ENCODE data around the gene MPC2. TPM values are rescaled to one million over a fixed set of nuclear protein-coding genes. Genes with fewer than 3 reads are reported as not detected.

MPC2 gene
- total RNA-seq, 6 donors from 2014 or later: 11.5 to 55.6 (median 26.7) TPM

DNA sequence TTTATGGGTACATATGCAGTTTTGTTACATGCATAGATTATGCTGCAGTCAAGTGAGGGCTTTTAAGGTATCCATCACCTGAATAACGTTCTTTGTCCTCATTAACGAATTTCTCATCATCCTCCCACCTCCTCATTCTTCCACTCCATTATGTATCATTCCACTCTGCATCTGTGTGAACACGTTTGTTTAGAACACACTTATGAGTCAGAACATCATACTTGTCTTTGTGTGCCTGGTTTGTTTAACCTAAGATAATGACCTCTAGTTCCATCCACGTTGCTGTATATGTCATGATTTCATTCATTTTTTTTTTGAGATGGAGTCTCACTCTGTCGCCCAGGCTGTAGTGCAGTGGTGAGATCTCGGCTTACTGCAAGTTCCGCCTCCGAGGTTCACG is 6.7 kb upstream of the MPC2 start:
- Histone ChIP-seq H3K9me3 (no peaks in the 10 kb centered on the region), H3K36me3 (no peaks in the 10 kb centered on the region), H3K4me3 (no peak overlapping the region), H3K4me1 (peaks cover 0 to 13% (median 4%) of the 10 kb centered on the region in 4 donors), H3K27me3 (no peaks in the 10 kb centered on the region), H3K27ac (no peak overlapping the region)
- TF ChIP-seq POLR2AphosphoS5 (IDR thresholded peaks at IDR 0.05): no peak
- no peak for TF ChIP-seq POLR2A (IDR thresholded peaks at IDR 0.05)
- ATAC-seq (ENCODE audit: low FRiP score in 2 of 2) (no peak), DNase-seq (no peak)
- WGBS, 2 donors: 92 to 96% methylated on average over 9 of the region's 9 CpGs

DNA sequence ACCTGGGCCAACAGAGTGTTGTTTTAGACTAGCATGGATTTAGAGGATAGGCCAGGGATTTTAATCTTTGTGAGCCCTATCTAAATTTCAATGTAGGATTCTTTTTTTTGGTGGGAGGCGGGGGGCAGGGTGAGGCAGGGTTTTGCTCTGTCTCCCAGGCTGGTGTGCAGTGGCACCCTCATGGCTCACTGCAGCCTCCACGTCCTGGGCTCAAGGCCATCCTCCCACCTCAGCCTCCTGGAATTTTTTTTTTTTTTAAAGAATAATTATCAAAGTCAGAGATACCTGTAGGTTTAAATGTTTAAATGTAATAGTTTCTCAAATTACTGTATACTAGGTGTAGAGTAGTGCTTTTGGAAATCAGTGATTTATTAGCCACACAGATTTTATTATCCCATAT is 3.4 kb upstream of the MPC2 start:
- Histone ChIP-seq H3K27me3 (no peaks in the 10 kb centered on the region), H3K4me1 (peaks cover 0 to 12% (median 9%) of the 10 kb centered on the region in 4 donors), H3K9me3 (no peaks in the 10 kb centered on the region), H3K4me3 (no peak overlapping the region), H3K36me3 (no peaks in the 10 kb centered on the region), H3K27ac (no peak overlapping the region)
- peak in 1 of 2 donors; percentile 12 for DNase-seq
- no peak for ATAC-seq (ENCODE audit: low FRiP score in 2 of 2)
- TF ChIP-seq CTCF (IDR thresholded peaks at IDR 0.05): no peak
- no peak for TF ChIP-seq POLR2A (IDR thresholded peaks at IDR 0.05)
- no peak for TF ChIP-seq POLR2AphosphoS5 (IDR thresholded peaks at IDR 0.05)
- TF ChIP-seq EP300 (IDR thresholded peaks at IDR 0.05): no peak
- WGBS, 2 donors: 94 to 96% methylated on average over 2 of the region's 2 CpGs

DNA sequence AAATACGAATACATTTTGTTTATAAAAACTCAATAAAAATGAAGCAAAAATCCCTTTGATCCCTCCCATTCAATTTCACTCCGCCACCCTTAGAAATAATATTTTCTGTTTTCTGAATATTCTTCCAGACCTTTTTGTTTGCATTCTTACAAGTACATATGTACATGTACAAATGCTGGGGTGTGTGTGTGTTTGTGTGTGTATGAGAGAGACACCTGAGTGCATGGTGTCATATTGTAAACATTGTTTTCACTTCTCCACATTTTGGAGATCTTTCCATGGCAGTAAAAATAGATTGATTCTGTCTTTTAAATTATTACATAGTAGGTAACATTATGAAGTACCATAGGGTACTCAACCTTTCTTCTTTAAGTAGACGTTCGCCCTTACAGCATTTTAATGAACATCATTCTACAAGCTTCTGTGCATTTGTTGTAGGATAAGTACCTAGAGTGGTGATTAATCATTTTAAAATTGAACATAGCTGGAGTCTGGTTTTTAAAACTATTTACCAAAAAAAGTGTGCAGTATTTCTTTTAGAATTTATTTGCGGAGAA is 1.3 kb upstream of the MPC2 start:
- H3K36me3 ChIP-seq: no peaks in the 10 kb centered on the region
- peaks cover 15 to 31% (median 26%) of the 10 kb centered on the region in 4 donors for H3K4me1 ChIP-seq
- TF ChIP-seq EP300 (IDR thresholded peaks at IDR 0.05) (no peak), CTCF (IDR thresholded peaks at IDR 0.05) (no peak), POLR2AphosphoS5 (IDR thresholded peaks at IDR 0.05) (no peak), POLR2A (IDR thresholded peaks at IDR 0.05) (no peak)
- peak overlapping the region in 2 of 4 donors; percentile 97 for H3K27ac ChIP-seq
- ATAC-seq (ENCODE audit: low FRiP score in 2 of 2) (no peak), DNase-seq (no peak)
- WGBS, 2 donors: 46 to 52% methylated on average over 5 of the region's 5 CpGs
- no peaks in the 10 kb centered on the region for H3K27me3 ChIP-seq
- no peaks in the 10 kb centered on the region for H3K9me3 ChIP-seq
- peak overlapping the region in 3 of 4 donors; percentile 75 to 94 (median 85) for H3K4me3 ChIP-seq

DNA sequence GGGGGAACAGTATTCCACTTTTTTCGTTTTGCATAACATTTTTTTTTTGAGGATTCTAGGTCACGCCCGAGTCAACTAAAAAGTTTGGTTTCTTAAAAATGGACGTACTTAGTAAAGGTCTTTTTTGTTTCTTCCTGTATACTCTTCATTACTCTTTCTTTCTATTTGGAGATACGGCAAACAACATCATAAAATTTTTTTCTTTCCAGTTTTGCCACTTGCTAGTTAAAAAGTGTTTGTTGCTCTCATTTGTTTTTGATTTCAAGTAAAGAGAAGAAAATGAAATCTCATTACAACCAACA is 788 bp upstream of the MPC2 start:
- peak overlapping the region; percentile 93 to 99 (median 97) for H3K27ac ChIP-seq
- peak overlapping the region; percentile 75 to 94 (median 90) for H3K4me3 ChIP-seq
- no peak for DNase-seq
- H3K36me3 ChIP-seq: no peaks in the 10 kb centered on the region
- peaks cover 15 to 36% (median 28%) of the 10 kb centered on the region in 4 donors for H3K4me1 ChIP-seq
- ATAC-seq (ENCODE audit: low FRiP score in 2 of 2): no peak
- 0% methylated on average over 5 of the region's 5 CpGs for WGBS, 2 donors
- H3K27me3 ChIP-seq: no peaks in the 10 kb centered on the region
- no peaks in the 10 kb centered on the region for H3K9me3 ChIP-seq
- TF ChIP-seq CTCF (IDR thresholded peaks at IDR 0.05) (no peak), POLR2A (IDR thresholded peaks at IDR 0.05) (no peak), POLR2AphosphoS5 (IDR thresholded peaks at IDR 0.05) (no peak), EP300 (IDR thresholded peaks at IDR 0.05) (no peak)

- TF ChIP-seq POLR2A (IDR thresholded peaks at IDR 0.05): peak in 3 of 4 donors; percentile 82 to 93 (median 93)
- peak in 1 of 6 experiments; percentile 9 for TF ChIP-seq CTCF (IDR thresholded peaks at IDR 0.05)
- peak in 1 of 4 donors; percentile 19 for TF ChIP-seq EP300 (IDR thresholded peaks at IDR 0.05)
- TF ChIP-seq POLR2AphosphoS5 (IDR thresholded peaks at IDR 0.05): peak; percentile 49 to 86
- DNase-seq (peak; percentile 97 to 99), ATAC-seq (ENCODE audit: low FRiP score in 2 of 2) (peak; percentile 95 to 98)
- 0% methylated on average over 12 to 45 of the region's 58 CpGs for WGBS, 2 donors
- peak within 1 kb of the TSS; percentile 93 to 99 (median 97) for H3K27ac ChIP-seq
- H3K27me3 ChIP-seq: no peaks in the 10 kb centered on the region
- H3K4me3 ChIP-seq: peak within 1 kb of the TSS; percentile 75 to 94 (median 90)
- H3K9me3 ChIP-seq: no peaks in the 10 kb centered on the region
- peaks cover 15 to 40% (median 30%) of the 10 kb centered on the region in 4 donors for H3K4me1 ChIP-seq
- no peaks in the 10 kb centered on the region for H3K36me3 ChIP-seq
Observed at GRCh38 chr1:167936068-167936929, 573 bp downstream of the MPC2 start, which contains the start of gene DCAF6. DCAF6 (plus strand) TSS chr1:167936683; CDS start chr1:167936912, 229 bp downstream.
